Neuronal stem cell (in vitro differentiated cells): ENCODE results near the gene UBAP1.

Experiments used
- DNase-seq: peaks from one replicate; pipeline ENCODE4 v3.0.0-alpha.2; 2013; ENCODE audit warnings: low spot score
- H2AFZ ChIP-seq: one replicate; pipeline ENCODE4 v1.6.1; 2013; ENCODE audit warnings: mild to moderate bottlenecking, low read length, inconsistent platforms
- H2AK5ac ChIP-seq: 2 replicates; pipeline ENCODE4 v1.6.1; 2013; ENCODE audit warnings: low read depth, mild to moderate bottlenecking, inconsistent platforms, low read length, moderate library complexity, mixed read lengths
- H2BK120ac ChIP-seq: 2 replicates; pipeline ENCODE4 v1.6.1; 2013; ENCODE audit warnings: low read depth, mild to moderate bottlenecking, inconsistent platforms, low read length, moderate library complexity, mixed read lengths
- H2BK12ac ChIP-seq: one replicate; pipeline ENCODE4 v1.6.1; 2013; ENCODE audit warnings: low read length, inconsistent platforms
- H2BK15ac ChIP-seq: 2 replicates; pipeline ENCODE4 v1.6.1; 2013; ENCODE audit warnings: mild to moderate bottlenecking, low read length, inconsistent platforms, mixed read lengths
- H2BK5ac ChIP-seq: one replicate; pipeline ENCODE4 v1.6.1; 2013; ENCODE audit warnings: inconsistent platforms, mild to moderate bottlenecking, low read length, moderate library complexity
- H3K14ac ChIP-seq: one replicate; pipeline ENCODE4 v1.6.1; 2013; ENCODE audit warnings: low read length, inconsistent platforms
- H3K18ac ChIP-seq: 2 replicates; pipeline ENCODE4 v1.6.1; 2013; ENCODE audit warnings: low read length, inconsistent platforms
- H3K23ac ChIP-seq: 2 replicates; pipeline ENCODE4 v1.6.1; 2013; ENCODE audit warnings: low read depth, mild to moderate bottlenecking, mixed read lengths, low read length, inconsistent platforms; ENCODE audit not compliant: poor library complexity
- H3K27ac ChIP-seq: replicated peaks from 3 replicates; pipeline ENCODE4 v1.5.1; 2013; ENCODE audit warnings: low read length, inconsistent platforms
- H3K27me3 ChIP-seq, 3 experiments: 2 replicates each; pipeline ENCODE4 v1.6.1; 2013; ENCODE audit warnings: low read length in 3 of 3, mild to moderate bottlenecking in 2 of 3, inconsistent platforms in 1 of 3, low read depth in 1 of 3, mixed read lengths in 1 of 3, moderate library complexity in 1 of 3; ENCODE audit not compliant: control insufficient read depth in 3 of 3, insufficient read depth in 3 of 3
- H3K36me3 ChIP-seq, 2 donors: replicated peaks in 1 of 2; 2 replicates each; pipeline ENCODE4 v1.6.1; 2013; ENCODE audit warnings: low read length in 2 of 2; ENCODE audit not compliant: control insufficient read depth in 2 of 2, insufficient read depth in 2 of 2
- H3K4ac ChIP-seq: 2 replicates; pipeline ENCODE4 v1.6.1; 2013; ENCODE audit warnings: inconsistent platforms, mild to moderate bottlenecking, low read length, moderate library complexity
- H3K4me1 ChIP-seq, 2 donors: 1 replicate in 1 of 2; 2 replicates in 1 of 2; pipeline ENCODE4 v1.6.1; 2013; ENCODE audit warnings: low read length in 2 of 2, low read depth in 1 of 2; ENCODE audit not compliant: control insufficient read depth in 2 of 2, insufficient read depth in 1 of 2
- H3K4me2 ChIP-seq: one replicate; pipeline ENCODE4 v1.6.1; 2013; ENCODE audit warnings: mild to moderate bottlenecking, low read length, inconsistent platforms; ENCODE audit not compliant: insufficient read depth, poor library complexity, severe bottlenecking
- H3K4me3 ChIP-seq, 2 donors: 2 replicates each; pipeline ENCODE4 v1.5.1; 2013; ENCODE audit warnings: low read length in 2 of 2, mild to moderate bottlenecking in 2 of 2, inconsistent platforms in 1 of 2, moderate library complexity in 1 of 2
- H3K79me1 ChIP-seq: one replicate; pipeline ENCODE4 v1.6.1; 2013; ENCODE audit warnings: low read depth, mild to moderate bottlenecking, inconsistent platforms, low read length, moderate library complexity
- H3K9ac ChIP-seq: one replicate; pipeline ENCODE4 v1.6.1; 2013; ENCODE audit warnings: mild to moderate bottlenecking, low read depth, low read length, inconsistent platforms; ENCODE audit not compliant: poor library complexity
- H3K9me3 ChIP-seq, 2 donors: replicated peaks in 1 of 2; 2 replicates each; pipeline versions ENCODE3 to v1.6.1; 2013; ENCODE audit warnings: low read length in 2 of 2, mild to moderate bottlenecking in 2 of 2, inconsistent platforms in 1 of 2, low read depth in 1 of 2, mixed read lengths in 1 of 2, moderate library complexity in 1 of 2; ENCODE audit not compliant: control insufficient read depth in 2 of 2, insufficient read depth in 1 of 2
- H4K8ac ChIP-seq: one replicate; pipeline ENCODE4 v1.6.1; 2013; ENCODE audit warnings: low read depth, mild to moderate bottlenecking, inconsistent platforms, low read length, moderate library complexity
- H4K91ac ChIP-seq: one replicate; pipeline ENCODE4 v1.6.1; 2013; ENCODE audit warnings: low read length, low read depth, mild to moderate bottlenecking, inconsistent platforms; ENCODE audit not compliant: poor library complexity
- WGBS, 2 donors: extraction: QIAGEN DNeasy Blood & Tissue Kit; methylation state at CpG; one replicate each; pipeline ENCODE4 v1.1.7; 2013; ENCODE audit warnings: missing lambda C conversion rate in 2 of 2, mixed read lengths in 1 of 2; ENCODE audit not compliant: insufficient read length in 2 of 2, insufficient replicate concordance in 1 of 2; ENCODE audit errors: extremely low coverage in 2 of 2; 5-methylcytosine and 5-hydroxymethylcytosine counted together

Gene UBAP1

DNA sequence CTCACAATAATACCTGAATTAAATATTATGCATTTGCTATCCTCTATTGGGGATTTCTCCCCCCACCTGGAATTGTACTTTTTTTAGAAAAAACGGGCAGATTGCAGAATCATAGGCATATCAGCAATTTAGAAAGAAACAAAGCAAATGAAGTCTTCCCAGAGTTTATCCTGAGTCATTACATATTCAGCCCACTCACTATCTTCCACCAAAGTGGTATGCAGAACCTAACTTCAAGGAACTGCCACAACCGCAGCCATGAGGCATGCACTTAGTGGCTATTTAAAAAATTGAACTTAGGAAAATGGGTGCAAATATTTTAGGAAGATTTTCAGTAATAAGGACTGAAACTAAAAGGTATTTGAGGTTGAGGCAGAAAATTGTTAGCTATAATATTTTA lies 48.6 kb downstream of the UBAP1 start:
- DNase-seq, result no peak
- no CpG with 5 or more reads among the region's 2 CpGs for WGBS, 2 donors
- H4K91ac ChIP-seq, result no peak overlapping the region
- H3K27me3 ChIP-seq, result no peaks in the 10 kb centered on the region
- H3K4me3 ChIP-seq, result no peak overlapping the region
- H2AK5ac ChIP-seq, result no peak overlapping the region
- H3K27ac ChIP-seq, result no peak overlapping the region
- no peak overlapping the region for H3K18ac ChIP-seq
- H2AFZ ChIP-seq, result no peak overlapping the region
- H3K23ac ChIP-seq, result no peak overlapping the region
- H3K4ac ChIP-seq, result no peak overlapping the region
- no peak overlapping the region for H2BK5ac ChIP-seq
- H2BK15ac ChIP-seq, result no peak overlapping the region
- H2BK120ac ChIP-seq, result no peak overlapping the region
- no peak overlapping the region for H4K8ac ChIP-seq
- H3K79me1 ChIP-seq, result peaks cover 2% of the 10 kb centered on the region
- H3K36me3 ChIP-seq, result peaks cover 0 to 20% of the 10 kb centered on the region in 2 donors
- H3K9me3 ChIP-seq, result no peaks in the 10 kb centered on the region
- no peaks in the 10 kb centered on the region for H3K4me1 ChIP-seq
- no peak overlapping the region for H3K14ac ChIP-seq
- no peak overlapping the region for H2BK12ac ChIP-seq
- H3K9ac ChIP-seq, result no peak overlapping the region
- no peak overlapping the region for H3K4me2 ChIP-seq

DNA sequence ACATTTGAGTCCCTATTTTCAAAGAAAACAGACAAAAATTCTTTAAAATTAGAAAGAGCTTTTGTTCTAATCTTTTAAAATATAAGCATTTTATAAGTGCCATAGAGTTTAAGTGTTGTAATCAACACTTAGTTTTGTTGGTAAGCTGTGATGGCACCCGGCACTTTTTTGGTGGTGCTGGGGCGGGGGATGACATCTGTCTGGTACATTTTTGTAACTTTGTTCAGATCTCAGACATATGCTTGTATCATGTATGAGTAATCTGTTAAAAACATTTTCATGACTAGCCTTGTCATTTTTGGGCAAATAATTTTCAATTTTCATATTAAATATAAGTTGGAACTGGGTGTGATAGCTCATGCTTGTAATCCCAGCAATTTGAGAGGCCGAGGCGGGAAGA lies 51.7 kb downstream of the UBAP1 start:
- DNase-seq, result no peak
- Histone ChIP-seq H3K4me2 (no peak overlapping the region), H3K9me3 (no peaks in the 10 kb centered on the region)

GRCh38 chr9:34232201-34232600 lies 53.4 kb downstream of the UBAP1 start:
- Histone ChIP-seq H3K36me3 (peaks cover 2 to 39% of the 10 kb centered on the region in 2 donors), H3K27ac (no peak overlapping the region), H2BK120ac (no peak overlapping the region), H3K4me3 (no peak overlapping the region), H3K14ac (no peak overlapping the region), H3K4me2 (no peak overlapping the region), H3K27me3 (no peaks in the 10 kb centered on the region), H2AK5ac (no peak overlapping the region), H2AFZ (no peak overlapping the region), H3K4ac (no peak overlapping the region), H3K9ac (no peak overlapping the region), H3K4me1 (no peaks in the 10 kb centered on the region), H3K9me3 (no peaks in the 10 kb centered on the region), H3K23ac (no peak overlapping the region), H4K8ac (no peak overlapping the region), H2BK12ac (no peak overlapping the region), H2BK5ac (no peak overlapping the region), H4K91ac (no peak overlapping the region), H2BK15ac (no peak overlapping the region), H3K79me1 (peaks cover 2% of the 10 kb centered on the region), H3K18ac (no peak overlapping the region)
- WGBS, 2 donors, result no CpG with 5 or more reads among the region's 2 CpGs
- no peak for DNase-seq

More for the DNA sequence above, 51.7 kb downstream of the UBAP1 start:
- Histone ChIP-seq H4K91ac (no peak overlapping the region), H2BK12ac (no peak overlapping the region), H3K4ac (no peak overlapping the region), H3K27me3 (no peaks in the 10 kb centered on the region), H2AFZ (no peak overlapping the region), H3K4me1 (no peaks in the 10 kb centered on the region), H3K36me3 (peaks cover 2 to 22% of the 10 kb centered on the region in 2 donors), H4K8ac (no peak overlapping the region), H2BK5ac (no peak overlapping the region), H3K14ac (no peak overlapping the region), H2AK5ac (no peak overlapping the region), H3K27ac (no peak overlapping the region), H2BK120ac (no peak overlapping the region), H3K18ac (no peak overlapping the region), H3K23ac (no peak overlapping the region), H3K79me1 (peaks cover 2% of the 10 kb centered on the region), H3K4me3 (no peak overlapping the region), H3K9ac (no peak overlapping the region), H2BK15ac (no peak overlapping the region)
- no CpG with 5 or more reads among the region's 4 CpGs for WGBS, 2 donors

- Histone ChIP-seq H2BK5ac (no peak overlapping the region), H3K18ac (no peak overlapping the region), H2BK15ac (no peak overlapping the region), H3K27ac (no peak overlapping the region), H2AFZ (no peak overlapping the region), H3K27me3 (no peaks in the 10 kb centered on the region), H3K4me2 (no peak overlapping the region), H3K23ac (no peak overlapping the region), H3K9me3 (no peaks in the 10 kb centered on the region), H3K4ac (no peak overlapping the region), H3K36me3 (peaks cover 3 to 53% of the 10 kb centered on the region in 2 donors), H2AK5ac (no peak overlapping the region), H3K14ac (no peak overlapping the region), H3K4me3 (no peak overlapping the region), H2BK120ac (no peak overlapping the region), H3K4me1 (no peaks in the 10 kb centered on the region), H4K91ac (no peak overlapping the region), H2BK12ac (no peak overlapping the region), H4K8ac (no peak overlapping the region), H3K79me1 (peaks cover 2% of the 10 kb centered on the region), H3K9ac (no peak overlapping the region)
- 100% methylated on average over 1 of the region's 1 CpG; no CpG with 5 or more reads in 1 of the 2 donors for WGBS, 2 donors
- no peak for DNase-seq
Observed at GRCh38 chr9:34233672-34234071, 54.8 kb downstream of the UBAP1 start.
